ENCODE results near the gene CD207.

- TF ChIP-seq TAF1 (IDR thresholded peaks at IDR 0.05; ENCODE audit: borderline replicate concordance, insufficient read depth, low read length) (no peak), REST (IDR thresholded peaks at IDR 0.05; ENCODE audit: insufficient read depth in 1 of 2, low read depth in 2 of 2, low read length in 2 of 2) (no peak), SIN3A (IDR thresholded peaks at IDR 0.05; ENCODE audit: borderline replicate concordance, insufficient read depth, low read length) (no peak)
Observed at GRCh38 chr2:70790136-70790828, 45.3 kb downstream of the CD207 start, which contains the start of gene FIGLA.
